Measurements from ENCODE around the gene LYRM2. TPM values are rescaled to one million over a fixed set of nuclear protein-coding genes. Genes with fewer than 3 reads are reported as not detected.

Gene LYRM2, protein sequence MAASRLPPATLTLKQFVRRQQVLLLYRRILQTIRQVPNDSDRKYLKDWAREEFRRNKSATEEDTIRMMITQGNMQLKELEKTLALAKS
- 30.4 to 39.0 TPM (median 33.8 TPM) in 5 replicates for total RNA-seq (2022; extraction: Qiagen RNA extraction; ENCODE audit: low read depth)

DNA sequence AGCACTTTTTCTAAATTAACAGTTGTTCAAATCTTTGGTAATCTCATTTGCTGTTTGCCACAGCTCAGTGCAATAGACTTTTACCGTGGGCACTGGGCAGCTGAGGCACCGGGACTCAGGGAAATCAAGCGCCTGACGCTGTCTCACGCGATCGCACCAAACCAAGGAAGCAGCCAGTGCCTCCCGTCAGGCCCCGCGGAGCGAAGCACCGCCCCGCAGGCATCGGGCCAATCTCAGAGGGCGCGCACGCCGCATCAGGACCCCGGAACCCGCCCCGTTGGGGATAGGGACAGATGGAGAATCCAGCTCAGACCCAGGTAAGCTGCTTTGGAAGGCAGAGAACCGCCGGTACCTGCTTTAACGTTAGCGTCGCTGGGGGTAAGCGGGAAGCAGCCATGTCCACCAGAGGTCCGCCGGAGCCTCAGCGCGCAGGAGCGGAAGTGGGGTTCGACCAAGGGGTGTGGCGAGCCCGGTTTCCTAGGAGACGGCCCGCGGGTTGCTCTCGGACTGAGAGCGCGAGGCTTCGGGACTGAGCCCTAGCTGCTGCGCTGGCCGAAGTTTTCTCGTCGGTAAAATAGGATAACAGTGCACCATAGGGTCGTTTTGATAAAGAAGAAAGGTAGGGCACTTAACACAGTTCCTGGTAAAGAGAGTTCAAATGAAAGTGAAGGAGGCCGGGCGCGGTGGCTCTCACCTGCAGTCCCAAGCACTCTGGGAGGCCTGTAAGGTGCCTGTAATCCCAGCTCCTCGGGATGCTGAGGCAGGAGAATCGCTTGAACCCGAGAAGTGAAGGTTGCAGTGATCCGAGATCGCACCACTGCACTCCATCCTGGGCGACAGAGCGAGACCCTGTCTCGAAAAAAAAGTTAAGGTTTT lies at the start of gene LYRM2:
LYRM2 (minus strand) TSS at position 428 of the 876 bp plus-strand sequence; CDS start at position 397, 31 bp downstream.

Other genes with a start within 250 kb of the LYRM2 start
- gene RRAGD, start 226.5 kb downstream of the LYRM2 start, total RNA-seq (2022; extraction: Qiagen RNA extraction; ENCODE audit: low read depth): 3.3 to 4.5 TPM (median 4.4 TPM) in 5 replicates
- gene ANKRD6, start 205.6 kb downstream of the LYRM2 start, total RNA-seq (2022; extraction: Qiagen RNA extraction; ENCODE audit: low read depth): 1.4 to 2.9 TPM (median 2.2 TPM) in 5 replicates
- gene MDN1, start 181.0 kb upstream of the LYRM2 start, total RNA-seq (2022; extraction: Qiagen RNA extraction; ENCODE audit: low read depth): 11.8 to 16.5 TPM (median 14.2 TPM) in 5 replicates
- gene CASP8AP2, start 191.1 kb upstream of the LYRM2 start, total RNA-seq (2022; extraction: Qiagen RNA extraction; ENCODE audit: low read depth): 5.1 to 8.2 TPM (median 7.6 TPM) in 5 replicates

All from A549 treated with DMSO at 1 μM for 4 hours (cell line).